NCI-H128 (cell line): ENCODE data around the gene CLDN24.

ENCODE experiments used
- DNase-seq: peaks from one replicate; lab custom pipeline; 2025; ENCODE audit not compliant: unreplicated experiment; lab: John Stamatoyannopoulos, UW

The CLDN24 gene

DNA sequence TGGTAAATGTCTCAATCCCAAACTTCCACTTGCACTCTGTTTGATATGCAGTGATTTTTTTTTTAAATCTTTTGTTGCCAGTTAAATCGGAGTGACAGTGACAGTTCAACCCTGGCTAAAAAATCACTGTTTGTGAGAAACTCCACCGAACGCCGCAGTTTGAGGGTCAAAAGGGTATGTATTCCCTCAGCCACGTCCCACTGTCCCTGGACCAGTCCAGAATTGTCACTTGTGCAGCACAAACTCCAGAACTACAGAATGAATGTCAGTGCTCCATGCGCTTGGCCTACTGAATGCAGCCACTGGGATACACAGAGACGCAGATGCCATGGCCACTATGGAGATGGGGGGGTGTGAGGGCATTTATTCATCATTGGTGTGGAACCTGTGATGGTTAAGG is 36.3 kb downstream of the CLDN24 start:
- DNase-seq, result no peak

GRCh38 chr4:183284965-183285364 is 37.3 kb downstream of the CLDN24 start:
- DNase-seq, result no peak

GRCh38 chr4:183284258-183284785 is 37.9 kb downstream of the CLDN24 start:
- DNase-seq, result no peak

DNA sequence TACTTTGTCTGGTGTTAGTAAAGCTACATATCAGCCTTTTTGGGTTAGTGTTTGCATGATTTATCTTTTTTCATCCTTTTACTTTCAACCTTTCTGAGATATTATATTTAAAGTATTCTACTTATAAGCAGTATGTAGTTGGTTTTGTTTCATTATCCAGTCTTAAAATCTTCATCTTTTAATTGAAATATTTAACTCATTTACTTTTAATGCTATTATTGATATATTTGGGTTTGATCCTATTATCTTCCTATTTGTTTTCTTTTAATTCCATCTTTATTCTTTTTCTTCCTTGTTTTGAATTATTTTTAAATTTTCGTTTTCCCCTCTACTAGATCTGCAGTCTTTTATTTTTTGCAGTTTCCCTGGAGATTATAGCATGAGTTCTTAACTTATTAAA is 46.1 kb downstream of the CLDN24 start:
- DNase-seq, result no peak

GRCh38 chr4:183272384-183272783 is 49.8 kb downstream of the CLDN24 start:
- DNase-seq, result no peak
